ENCODE results near the gene FOXM1. TPM values are rescaled to one million over a fixed set of nuclear protein-coding genes. Genes with fewer than 3 reads are reported as not detected.
A peak's percentile ranks its signal among the peaks of the same experiment; 100 is the strongest.

The FOXM1 gene
- polyA plus RNA-seq, 3 donors = 26.6 to 37.2 (median 35.1) TPM

DNA sequence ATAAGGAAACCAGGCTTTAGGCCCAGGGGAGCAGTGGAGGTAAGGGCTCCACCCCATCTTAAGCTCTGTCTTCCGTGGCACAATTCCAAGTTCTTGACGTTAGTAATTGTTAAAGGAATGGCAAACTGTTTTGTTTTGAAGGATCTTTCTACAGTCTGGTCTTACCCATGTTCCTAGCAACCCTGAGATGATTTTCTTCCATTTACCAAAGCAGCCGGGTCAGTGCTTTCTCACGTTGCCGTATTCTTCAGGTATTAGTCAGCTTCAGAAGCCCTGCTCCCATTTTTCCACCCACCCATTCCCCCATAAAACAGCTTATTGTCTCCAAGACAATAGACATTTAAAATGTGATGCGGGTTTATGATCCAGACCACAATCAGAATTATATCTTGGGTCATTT lies 52.4 kb downstream of the FOXM1 start:
- DNase-seq (ENCODE audit: extremely low read depth in 1 of 11, low read depth in 9 of 11, low spot score in 4 of 11) = no peak

DNA sequence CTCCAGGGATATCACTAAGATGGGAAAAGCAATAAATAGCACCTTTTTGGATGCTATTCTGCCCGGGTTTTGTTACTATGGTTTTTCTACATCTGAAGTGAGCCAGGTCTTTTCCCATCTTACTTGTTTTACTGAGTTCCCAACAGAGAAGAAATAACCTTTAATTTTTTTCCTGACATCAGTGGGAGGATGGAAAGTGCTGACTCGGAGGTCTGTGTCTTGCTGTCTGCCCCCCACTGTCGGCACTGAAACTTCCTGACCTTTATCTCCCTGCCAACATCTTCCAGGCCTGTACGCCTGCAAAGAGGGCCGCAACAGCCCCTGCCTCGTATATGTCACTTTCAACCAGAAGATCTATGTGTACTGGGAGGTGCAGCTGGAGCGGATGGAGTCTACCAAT lies 53.5 kb downstream of the FOXM1 start:
- no peak for DNase-seq (ENCODE audit: extremely low read depth in 1 of 11, low read depth in 9 of 11, low spot score in 4 of 11)

DNA sequence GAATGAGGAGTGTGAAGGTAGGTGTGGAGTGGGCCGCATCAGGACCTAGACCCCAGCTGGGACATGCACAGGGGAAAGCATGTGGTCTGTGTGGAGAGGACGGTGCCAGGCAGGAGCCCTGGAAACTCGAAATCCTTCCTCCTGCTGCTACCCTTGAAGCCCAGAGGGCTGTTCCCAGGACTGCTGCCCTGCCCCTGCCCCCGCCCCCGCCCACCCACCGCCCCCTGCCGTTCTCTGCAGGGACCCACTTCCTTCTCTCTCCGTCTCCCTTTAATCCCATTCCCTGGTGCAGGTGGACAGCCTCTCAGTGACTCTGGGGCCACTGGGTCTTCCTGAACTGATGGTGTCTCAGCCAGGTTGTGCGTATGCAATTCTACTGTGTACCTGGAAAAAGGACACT lies 56.5 kb downstream of the FOXM1 start:
- no peak for DNase-seq (ENCODE audit: extremely low read depth in 1 of 11, low read depth in 9 of 11, low spot score in 4 of 11)

DNA sequence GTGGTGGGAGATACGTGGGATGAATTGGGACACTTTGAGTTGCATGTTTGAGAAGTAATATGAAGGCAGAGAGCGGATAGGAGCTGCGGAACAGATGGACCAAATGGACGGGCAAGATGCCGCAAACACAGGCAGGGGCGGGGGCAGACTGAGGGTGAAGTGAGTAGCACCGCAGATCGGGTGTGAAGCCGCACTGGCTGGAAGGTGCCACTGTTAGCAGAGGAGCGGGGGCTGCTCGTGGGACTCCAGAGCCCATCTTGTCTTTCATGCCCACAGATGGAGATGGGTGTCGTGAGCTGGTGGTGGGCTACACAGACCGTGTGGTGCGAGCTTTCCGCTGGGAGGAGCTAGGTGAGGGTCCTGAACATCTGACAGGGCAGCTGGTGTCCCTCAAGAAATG lies 57.2 kb downstream of the FOXM1 start:
- DNase-seq (ENCODE audit: extremely low read depth in 1 of 11, low read depth in 9 of 11, low spot score in 4 of 11) = no peak

DNA sequence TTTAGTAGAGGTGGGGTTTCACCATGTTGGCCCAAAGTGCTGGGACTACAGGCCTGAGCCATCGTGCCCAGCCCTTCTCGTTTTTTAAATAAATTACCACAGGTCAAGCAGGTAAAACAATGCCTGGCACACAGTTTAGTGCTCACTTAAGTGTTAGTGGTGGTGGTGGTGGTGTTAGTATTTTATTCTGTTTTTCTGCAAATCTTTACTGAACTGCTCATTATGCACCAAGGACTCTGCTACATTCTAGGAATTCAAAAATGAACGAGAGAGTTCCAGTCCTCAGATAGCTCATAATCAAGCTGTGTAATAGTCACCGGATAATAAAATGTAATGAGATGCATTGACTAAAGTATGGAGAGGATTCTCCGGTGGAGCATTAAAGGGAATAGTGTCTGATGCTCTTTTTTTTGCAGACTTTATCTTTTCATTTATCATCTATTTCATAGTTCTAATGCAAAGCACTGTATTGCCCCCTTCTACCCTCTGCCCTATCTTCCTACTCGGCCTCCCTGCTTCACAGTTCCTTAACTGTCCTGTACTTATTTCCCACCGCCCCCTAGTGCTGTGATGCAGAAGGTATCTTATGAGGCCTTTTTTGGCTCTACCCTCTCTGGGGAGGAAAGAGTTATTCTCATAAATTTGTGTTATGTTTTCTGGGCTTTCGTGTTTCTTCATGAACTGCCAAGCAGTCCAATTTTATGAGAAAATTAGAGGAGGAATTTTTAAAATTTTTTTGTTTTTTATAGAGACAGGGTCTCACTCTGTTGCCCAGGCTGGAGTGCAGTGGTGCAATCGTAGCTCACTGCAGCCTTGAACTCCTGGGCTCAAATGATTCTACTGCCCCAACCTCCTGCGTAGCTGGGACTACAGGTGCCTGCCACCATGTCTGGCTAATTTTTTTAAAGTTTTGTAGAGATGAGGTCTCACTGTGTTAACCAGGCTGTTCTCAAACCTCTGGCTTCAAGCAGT lies 63.5 kb downstream of the FOXM1 start:
- peak in 2 of 11 donors; percentile 52 to 70 for DNase-seq (ENCODE audit: extremely low read depth in 1 of 11, low read depth in 9 of 11, low spot score in 4 of 11)

DNA sequence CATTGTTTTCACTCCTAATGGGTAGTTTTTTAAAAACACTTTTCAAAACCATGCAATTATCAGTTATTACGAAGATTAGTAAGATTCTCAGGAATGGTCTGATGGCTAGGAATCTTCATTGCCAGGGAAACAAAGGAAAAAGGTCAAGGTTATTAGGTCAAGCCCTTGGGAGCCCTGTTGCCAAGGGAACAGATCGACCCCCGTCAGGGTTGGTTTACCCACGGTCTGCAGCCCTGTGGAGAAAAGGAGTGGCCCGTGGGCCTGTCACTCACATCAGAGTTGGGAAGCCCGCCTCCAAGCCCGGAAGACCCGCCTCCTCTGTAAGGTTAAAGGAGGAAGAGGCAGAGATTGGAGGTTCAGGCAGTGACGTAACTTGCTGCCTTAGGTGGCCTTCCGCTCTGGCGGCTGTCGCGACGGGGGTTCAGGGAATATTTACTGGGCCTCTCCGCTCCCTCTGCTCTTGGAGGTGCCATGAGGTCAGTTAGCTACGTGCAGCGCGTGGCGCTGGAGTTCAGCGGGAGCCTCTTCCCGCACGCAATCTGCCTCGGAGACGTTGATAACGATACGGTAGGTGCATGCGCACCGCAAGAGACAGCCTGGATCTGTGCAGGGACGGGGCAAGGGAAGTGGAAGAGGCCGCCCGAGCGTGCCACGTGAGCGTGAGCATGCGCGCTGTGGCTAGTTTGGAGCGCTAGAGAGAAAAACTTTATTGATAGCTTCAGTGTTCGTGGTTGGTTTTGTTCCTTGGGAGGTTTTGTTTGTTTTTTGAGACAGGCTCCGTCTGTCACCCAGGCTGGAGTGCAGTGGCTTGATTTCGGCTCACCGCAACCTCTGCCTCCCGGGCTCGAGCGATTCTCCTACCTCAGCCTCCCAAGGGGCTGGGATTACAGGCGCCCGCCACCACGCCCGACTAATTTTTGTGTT lies 64.4 kb downstream of the FOXM1 start, which contains the start of gene ITFG2:
TSS of gene ITFG2 (plus strand) at position 379 of the 924 bp plus-strand sequence. CDS start at position 472, 93 bp downstream.
- peak; percentile 93 to 99 (median 98) for DNase-seq (ENCODE audit: extremely low read depth in 1 of 11, low read depth in 9 of 11, low spot score in 4 of 11)

DNA sequence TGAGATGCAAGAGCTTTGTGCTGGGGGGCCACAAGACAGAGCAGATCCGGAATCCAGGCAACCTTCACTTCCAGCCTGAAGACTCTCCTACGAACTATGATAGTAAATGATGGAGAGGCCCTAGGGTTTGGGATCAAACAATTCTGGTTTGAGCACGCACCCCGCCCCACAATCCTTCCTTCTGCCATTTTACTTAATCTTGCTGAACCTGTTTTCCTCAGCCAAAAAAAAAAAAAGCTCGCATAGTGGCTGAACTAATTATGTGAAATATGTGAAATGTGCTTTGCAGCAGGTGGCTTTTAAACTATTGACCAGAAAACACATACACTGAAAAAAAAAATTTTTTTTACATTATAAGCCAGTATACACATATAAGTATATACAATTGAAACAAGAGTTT lies 65.2 kb downstream of the FOXM1 start:
- DNase-seq (ENCODE audit: extremely low read depth in 1 of 11, low read depth in 9 of 11, low spot score in 4 of 11) = no peak

Other genes starting within 250 kb of the FOXM1 start
- 100 to 1,000 TPM; 118 to 137 (median 130) TPM for gene FKBP4, start 82.2 kb downstream of the FOXM1 start, polyA plus RNA-seq (ENCODE audit: insufficient read length in 3 of 3)
- 10 to 100 TPM; 62.0 to 85.5 (median 67.0) TPM for gene ITFG2, start 64.5 kb downstream of the FOXM1 start, polyA plus RNA-seq (ENCODE audit: insufficient read length in 3 of 3)
- 10 to 100 TPM; 29.5 to 31.1 (median 30.5) TPM for gene NRIP2, start 42.1 kb downstream of the FOXM1 start, polyA plus RNA-seq (ENCODE audit: insufficient read length in 3 of 3)
- 1 to 10 TPM in 1 of 3 donors, under 1 TPM in 2; 0.70 to 2.6 (median 0.89) TPM for gene TEX52, start 20.1 kb downstream of the FOXM1 start, polyA plus RNA-seq (ENCODE audit: insufficient read length in 3 of 3)
- 10 to 100 TPM; 41.7 to 45.0 (median 44.3) TPM for gene RHNO1, start within 50 bp of the FOXM1 start, polyA plus RNA-seq (ENCODE audit: insufficient read length in 3 of 3)
- gene TULP3, start 13.7 kb upstream of the FOXM1 start, polyA plus RNA-seq (ENCODE audit: insufficient read length in 3 of 3) = 10 to 100 TPM; 32.5 to 35.4 (median 32.7) TPM
- 10 to 100 TPM; 18.5 to 24.6 (median 19.3) TPM for gene TEAD4, start 82.2 kb upstream of the FOXM1 start, polyA plus RNA-seq (ENCODE audit: insufficient read length in 3 of 3)
- gene TSPAN9, start 200.2 kb upstream of the FOXM1 start, polyA plus RNA-seq (ENCODE audit: insufficient read length in 3 of 3) = 10 to 100 TPM; 78.2 to 90.6 (median 83.2) TPM